IMR-90 (cell line): ENCODE results near the gene FAM210B.

Experiments
- BHLHE40 ChIP-seq: fragments of 150-350 bp; IDR thresholded peaks from 2 replicates; pipeline ENCODE4 v1.6.1; 2016; ENCODE audit warnings: mild to moderate bottlenecking, low read depth, low read length
- CEBPB ChIP-seq: IDR thresholded peaks from 2 replicates; pipeline ENCODE4 v1.6.1; 2012; ENCODE audit warnings: low read depth, low read length, improper control_type of control experiment
- CTCF ChIP-seq: conservative IDR thresholded peaks from 2 replicates; pipeline ENCODE4 v1.5.1; 2012; ENCODE audit warnings: mild to moderate bottlenecking, low read depth, low read length, improper control_type of control experiment
- ELK1 ChIP-seq: fragments of 150-350 bp; IDR thresholded peaks from 2 replicates; pipeline ENCODE4 v1.6.1; 2016; ENCODE audit warnings: low read depth, mild to moderate bottlenecking, low read length, moderate library complexity, borderline replicate concordance
- FOS ChIP-seq: fragments of 150-350 bp; IDR thresholded peaks from 2 replicates; pipeline ENCODE4 v1.6.1; 2016; ENCODE audit warnings: low read depth, low read length
- MAZ ChIP-seq: IDR thresholded peaks from 2 replicates; pipeline ENCODE4 v1.6.1; 2012; ENCODE audit warnings: low read depth, mild to moderate bottlenecking, low read length, improper control_type of control experiment, moderate library complexity, borderline replicate concordance
- MXI1 ChIP-seq: IDR thresholded peaks from 2 replicates; pipeline ENCODE4 v1.6.1; 2012; ENCODE audit warnings: low read depth, mild to moderate bottlenecking, low read length, moderate library complexity, borderline replicate concordance
- NFE2L2 ChIP-seq: fragments of 150-350 bp; IDR thresholded peaks from 2 replicates; pipeline ENCODE4 v1.6.1; 2016; ENCODE audit warnings: low read depth, mild to moderate bottlenecking, low read length
- POLR2A ChIP-seq: IDR thresholded peaks from 2 replicates; pipeline ENCODE4 v1.6.1; 2012; ENCODE audit warnings: mild to moderate bottlenecking, low read depth, low read length
- RAD21 ChIP-seq: IDR thresholded peaks from 2 replicates; pipeline ENCODE4 v1.6.1; 2012; ENCODE audit warnings: low read length, improper control_type of control experiment
- RCOR1 ChIP-seq: IDR thresholded peaks from 2 replicates; pipeline ENCODE4 v1.6.1; 2012; ENCODE audit warnings: mild to moderate bottlenecking, low read length, improper control_type of control experiment; ENCODE audit not compliant: insufficient replicate concordance
- RFX5 ChIP-seq: IDR thresholded peaks from 2 replicates; pipeline ENCODE4 v1.8.0; 2012; ENCODE audit warnings: low read depth, mild to moderate bottlenecking, low read length, moderate library complexity
- USF2 ChIP-seq: fragments of 150-350 bp; IDR thresholded peaks from 2 replicates; pipeline ENCODE4 v1.6.1; 2017; ENCODE audit warnings: mild to moderate bottlenecking, antibody characterized with exemption, low read length, low read depth

GRCh38 chr20:56414842-56415765, 56.3 kb downstream of the FAM210B start:
- TF ChIP-seq CTCF (no peak), POLR2A (peak; percentile 57), BHLHE40 (0 out of 2 replicates have a peak, but pooled peaks have one; percentile 52), MAZ (no peak), RAD21 (no peak), CEBPB (peak; percentile 18; the same call in 1 of the 2 replicates), ELK1 (no peak), NFE2L2 (peak; percentile 63; the same call in 1 of the 2 replicates), FOS (peak; percentile 66), MXI1 (no peak), RCOR1 (peak; percentile 59), USF2 (no peak), RFX5 (no peak)
